H9 (cell line): ENCODE results near the gene OR10J4. TPM values are rescaled to one million over a fixed set of nuclear protein-coding genes. Genes with fewer than 3 reads are reported as not detected.
"Not testable (repeated sequence)": the region's sequence is repeated elsewhere in the genome, so short reads cannot be mapped to it uniquely, and the experiment has no call there.

ENCODE experiments used
- DNase-seq: peaks from one replicate; pipeline ENCODE4 v3.0.0-alpha.2; 2017
- H2AFZ ChIP-seq: one replicate; pipeline ENCODE4 v1.6.1; 2013; ENCODE audit warnings: mild to moderate bottlenecking, low read length, control low read depth, moderate library complexity
- H2AK5ac ChIP-seq: 2 replicates; pipeline ENCODE4 v1.6.1; 2013; ENCODE audit warnings: low read length, control low read depth, mixed read lengths; ENCODE audit not compliant: insufficient read length
- H2BK120ac ChIP-seq: one replicate; pipeline ENCODE4 v1.6.1; 2013; ENCODE audit warnings: low read depth, mild to moderate bottlenecking, low read length, control low read depth, inconsistent platforms; ENCODE audit not compliant: poor library complexity, severe bottlenecking
- H2BK12ac ChIP-seq: 2 replicates; pipeline ENCODE4 v1.6.1; 2013; ENCODE audit warnings: low read length, control low read depth, mixed read lengths, low read depth; ENCODE audit not compliant: insufficient read length
- H2BK15ac ChIP-seq: 2 replicates; pipeline ENCODE4 v1.6.1; 2013; ENCODE audit warnings: low read depth, low read length, control low read depth
- H2BK20ac ChIP-seq: one replicate; pipeline ENCODE4 v1.6.1; 2013; ENCODE audit warnings: low read depth, mild to moderate bottlenecking, low read length, control low read depth, inconsistent platforms; ENCODE audit not compliant: poor library complexity, severe bottlenecking
- H2BK5ac ChIP-seq: 2 replicates; pipeline ENCODE4 v1.6.1; 2013; ENCODE audit warnings: low read length, control low read depth, mixed read lengths; ENCODE audit not compliant: insufficient read length
- H3K14ac ChIP-seq: 2 replicates; pipeline ENCODE4 v1.6.1; 2013; ENCODE audit warnings: low read length, control low read depth; ENCODE audit not compliant: insufficient read depth
- H3K18ac ChIP-seq: 2 replicates; pipeline ENCODE4 v1.6.1; 2013; ENCODE audit warnings: low read depth, mild to moderate bottlenecking, mixed read lengths, low read length, control low read depth; ENCODE audit not compliant: insufficient read length
- H3K23ac ChIP-seq: 2 replicates; pipeline ENCODE4 v1.6.1; 2013; ENCODE audit warnings: low read length, control low read depth, mixed read lengths, low read depth; ENCODE audit not compliant: insufficient read length
- H3K23me2 ChIP-seq: 2 replicates; pipeline ENCODE4 v1.6.1; 2013; ENCODE audit warnings: low read depth, mild to moderate bottlenecking, mixed read lengths, low read length, control low read depth; ENCODE audit not compliant: insufficient read length, poor library complexity, severe bottlenecking
- H3K27ac ChIP-seq: 2 replicates; pipeline ENCODE4 v1.5.1; 2013; ENCODE audit warnings: low read length, control low read depth, mixed read lengths, low read depth; ENCODE audit not compliant: insufficient read length
- H3K27me3 ChIP-seq: 2 replicates; pipeline ENCODE4 v1.6.1; 2013; ENCODE audit warnings: low read length, control low read depth, inconsistent platforms; ENCODE audit not compliant: insufficient read depth
- H3K4ac ChIP-seq: 2 replicates; pipeline ENCODE4 v1.6.1; 2013; ENCODE audit warnings: low read depth, mild to moderate bottlenecking, control low read depth, inconsistent platforms, low read length, moderate library complexity
- H3K4me1 ChIP-seq: 2 replicates; pipeline ENCODE4 v1.6.1; 2013; ENCODE audit warnings: low read length, control low read depth, inconsistent platforms; ENCODE audit not compliant: insufficient read depth
- H3K4me2 ChIP-seq: 2 replicates; pipeline ENCODE4 v1.6.1; 2013; ENCODE audit warnings: low read length, control low read depth, mixed read lengths; ENCODE audit not compliant: insufficient read length, insufficient read depth
- H3K56ac ChIP-seq: 2 replicates; pipeline ENCODE4 v1.6.1; 2013; ENCODE audit warnings: low read depth, mild to moderate bottlenecking, mixed read lengths, low read length, control low read depth; ENCODE audit not compliant: insufficient read length
- H3K79me1 ChIP-seq: 2 replicates; pipeline ENCODE4 v1.6.1; 2013; ENCODE audit warnings: low read depth, mild to moderate bottlenecking, moderate library complexity, low read length, control low read depth, inconsistent platforms; ENCODE audit not compliant: insufficient read depth, poor library complexity, severe bottlenecking
- H3K79me2 ChIP-seq: 2 replicates; pipeline ENCODE4 v1.6.1; 2013; ENCODE audit warnings: low read length, control low read depth, inconsistent platforms; ENCODE audit not compliant: insufficient read depth
- H3K9ac ChIP-seq: 2 replicates; pipeline ENCODE4 v1.6.1; 2013; ENCODE audit warnings: low read length, control low read depth, mixed read lengths; ENCODE audit not compliant: insufficient read length; ENCODE audit errors: extremely low read depth
- H3K9me3 ChIP-seq: one replicate; pipeline ENCODE4 v1.6.1; 2013; ENCODE audit warnings: low read depth, low read length, inconsistent platforms; ENCODE audit not compliant: control insufficient read depth
- H3T11ph ChIP-seq: one replicate; pipeline ENCODE4 v1.6.1; 2013; ENCODE audit warnings: mild to moderate bottlenecking, low read length, control low read depth, inconsistent platforms
- H4K20me1 ChIP-seq: one replicate; pipeline ENCODE4 v1.6.1; 2013; ENCODE audit not compliant: control insufficient read depth, insufficient read length, insufficient read depth
- H4K5ac ChIP-seq: 2 replicates; pipeline ENCODE4 v1.6.1; 2013; ENCODE audit warnings: low read depth, mild to moderate bottlenecking, mixed read lengths, low read length, control low read depth; ENCODE audit not compliant: insufficient read length
- H4K8ac ChIP-seq: replicated peaks from 2 replicates; pipeline ENCODE4 v1.6.1; 2013; ENCODE audit warnings: low read length, control low read depth, mixed read lengths, low read depth; ENCODE audit not compliant: insufficient read length
- H4K91ac ChIP-seq: 2 replicates; pipeline ENCODE4 v1.6.1; 2013; ENCODE audit warnings: low read depth, mild to moderate bottlenecking, moderate library complexity, mixed read lengths, low read length, control low read depth; ENCODE audit not compliant: insufficient read length
- H3K27ac Mint-ChIP-seq, 3 experiments: 2 replicates in 2 of 3; 3 replicates in 1 of 3; pipeline ENCODE4 v1.8.0; 2020 to 2021; ENCODE audit warnings: mixed read lengths in 3 of 3, mild to moderate bottlenecking in 1 of 3, moderate library complexity in 1 of 3
- H3K27me3 Mint-ChIP-seq: 2 replicates; pipeline ENCODE4 v1.8.0; 2021; ENCODE audit warnings: low read depth, mild to moderate bottlenecking, moderate library complexity, mixed read lengths
- H3K36me3 Mint-ChIP-seq, 3 experiments: 2 replicates in 2 of 3; 3 replicates in 1 of 3; pipeline ENCODE4 v1.8.0; 2020 to 2021; ENCODE audit warnings: low read depth in 3 of 3, mixed read lengths in 3 of 3; ENCODE audit not compliant: insufficient read depth in 1 of 3
- H3K4me1 Mint-ChIP-seq, 2 experiments: 2 replicates each; pipeline ENCODE4 v1.8.0; 2020; ENCODE audit warnings: mixed read lengths in 2 of 2
- H3K4me3 Mint-ChIP-seq, 2 experiments: 2 replicates in 1 of 2; 3 replicates in 1 of 2; pipeline ENCODE4 v1.8.0; 2020 to 2021; ENCODE audit warnings: mild to moderate bottlenecking in 2 of 2, mixed read lengths in 2 of 2, moderate library complexity in 1 of 2
- H3K9me3 Mint-ChIP-seq, 2 experiments: 2 replicates in 1 of 2; 3 replicates in 1 of 2; pipeline ENCODE4 v1.8.0; 2020; ENCODE audit warnings: mild to moderate bottlenecking in 2 of 2, mixed read lengths in 2 of 2, moderate library complexity in 1 of 2
- CTCF ChIP-seq: fragments of 200-600 bp; sonication (generic); conservative IDR thresholded peaks from 3 replicates; pipeline ENCODE4 v1.8.0; 2021; ENCODE audit warnings: antibody characterized with exemption, mild to moderate bottlenecking
- WGBS: extraction: QIAGEN DNeasy Blood & Tissue Kit; methylation state at CpG from one replicate; pipeline ENCODE4 v1.1.7; 2013; ENCODE audit warnings: missing lambda C conversion rate, low lambda C conversion rate, mixed read lengths; ENCODE audit not compliant: insufficient read length; ENCODE audit errors: extremely low coverage; 5-methylcytosine and 5-hydroxymethylcytosine counted together
- total RNA-seq: library from RNA; stranded (reverse); gene quantifications from 2 replicates; pipeline ENCODE4 v1.2.1, GENCODE V29; 2021

Gene OR10J4
- total RNA-seq, 1 experiment from 2014 or later: not detected

DNA sequence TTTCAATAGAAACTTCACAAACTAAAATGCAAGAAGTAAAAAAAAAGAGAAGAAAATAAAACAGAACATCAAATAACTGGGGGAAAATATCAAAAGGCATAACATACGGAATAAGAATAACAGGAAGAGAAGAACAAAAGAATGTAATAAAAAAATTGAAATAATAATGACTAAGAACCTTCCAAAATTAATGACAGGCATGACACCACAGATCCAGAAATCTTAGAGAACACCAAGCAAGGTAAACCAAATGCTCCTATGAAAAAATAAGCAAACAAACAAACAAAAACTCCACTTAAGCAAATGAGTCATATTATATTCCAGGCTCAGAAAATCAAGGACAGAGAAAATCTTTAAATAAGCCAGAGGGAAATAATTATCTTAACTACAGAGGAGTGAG is 16.2 kb downstream of the OR10J4 start:
- TF ChIP-seq CTCF: no peak
- Histone ChIP-seq H2BK12ac (no peak overlapping the region), H3K14ac (no peak overlapping the region), H3K23me2 (no peaks in the 10 kb centered on the region), H3K4me1 (no peaks in the 10 kb centered on the region), H3K79me1 (no peaks in the 10 kb centered on the region), H3K23ac (no peak overlapping the region), H2BK15ac (no peak overlapping the region), H3K79me2 (no peaks in the 10 kb centered on the region), H3K27me3 (no peaks in the 10 kb centered on the region), H3K27ac (no peak overlapping the region), H2AK5ac (no peak overlapping the region), H3K4ac (no peak overlapping the region), H4K91ac (no peak overlapping the region), H3K9me3 (no peaks in the 10 kb centered on the region), H3K18ac (no peak overlapping the region), H3K56ac (no peak overlapping the region), H4K20me1 (no peaks in the 10 kb centered on the region), H3K9ac (no peak overlapping the region), H2AFZ (no peak overlapping the region), H2BK120ac (no peak overlapping the region), H3K4me2 (no peak overlapping the region), H2BK20ac (no peak overlapping the region), H4K8ac (no peak overlapping the region), H3T11ph (no peak overlapping the region), H2BK5ac (no peak overlapping the region), H4K5ac (no peak overlapping the region)
- H3K27me3 Mint-ChIP-seq: no peaks in the 10 kb centered on the region; the same call in 1 of the 2 replicates
- no peak overlapping the region for H3K27ac Mint-ChIP-seq
- H3K4me3 Mint-ChIP-seq: no peak overlapping the region
- no peaks in the 10 kb centered on the region for H3K4me1 Mint-ChIP-seq
- H3K36me3 Mint-ChIP-seq: peaks cover 13 to 32% (median 19%) of the 10 kb centered on the region in 3 experiments; a peak in 5 of 7 replicates
- no CpG with 5 or more reads among the region's 1 CpG for WGBS
- H3K9me3 Mint-ChIP-seq: peaks cover 52 to 72% of the 10 kb centered on the region in 2 experiments
- no peak for DNase-seq

DNA sequence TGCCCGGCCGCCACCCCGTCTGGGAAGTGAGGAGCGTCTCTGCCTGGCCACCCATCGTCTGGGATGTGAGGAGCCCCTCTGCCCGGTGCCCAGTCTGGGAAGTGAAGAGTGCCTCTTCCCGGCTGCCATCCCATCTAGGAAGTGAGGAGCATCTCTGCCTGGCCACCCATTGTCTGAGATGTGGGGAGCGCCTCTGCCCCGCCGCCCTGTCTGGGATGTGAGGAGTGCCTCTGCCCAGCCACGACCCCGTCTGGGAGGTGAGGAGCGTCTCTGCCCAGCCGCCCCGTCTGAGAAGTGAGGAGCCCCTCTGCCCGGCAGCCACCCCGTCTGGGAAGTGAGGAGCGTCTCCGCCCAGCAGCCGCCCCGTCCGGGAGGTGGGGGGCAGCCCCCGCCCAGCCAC is 17.6 kb downstream of the OR10J4 start:
- H4K20me1 ChIP-seq, H3K4ac ChIP-seq, H4K91ac ChIP-seq, H3K9ac ChIP-seq, H3K27ac ChIP-seq, H3K4me1 ChIP-seq, H2AFZ ChIP-seq, H3K79me2 ChIP-seq, H2BK20ac ChIP-seq, H3K4me3 Mint-ChIP-seq, H3K79me1 ChIP-seq, H4K5ac ChIP-seq, H3K27me3 ChIP-seq, H3K18ac ChIP-seq, H2BK15ac ChIP-seq, H3K4me2 ChIP-seq, H2BK120ac ChIP-seq, DNase-seq, H3K14ac ChIP-seq, H3K9me3 ChIP-seq, H4K8ac ChIP-seq, H3K27me3 Mint-ChIP-seq, H3K23me2 ChIP-seq, H3K23ac ChIP-seq, H2BK5ac ChIP-seq, H3K56ac ChIP-seq, H3K4me1 Mint-ChIP-seq, H3K27ac Mint-ChIP-seq, H3T11ph ChIP-seq, H2BK12ac ChIP-seq, H2AK5ac ChIP-seq: not testable (repeated sequence)
- WGBS: no CpG with 5 or more reads among the region's 23 CpGs
- H3K9me3 Mint-ChIP-seq: peaks cover 57 to 74% of the 10 kb centered on the region in 2 experiments
- peaks cover 13 to 28% (median 19%) of the 10 kb centered on the region in 3 experiments; a peak in 5 of 7 replicates for H3K36me3 Mint-ChIP-seq
